Breast epithelium (tissue), 4 donors: ENCODE results near the gene BNC2. TPM values are rescaled to one million over a fixed set of nuclear protein-coding genes. Genes with fewer than 3 reads are reported as not detected.

Source experiments
- DNase-seq, 2 donors: peaks; one replicate each; pipeline ENCODE4 v3.0.0-alpha.2; 2019; ENCODE audit warnings: low spot score in 2 of 2
- H3K27ac ChIP-seq, 2 donors: fragments of 200-600 bp; sonication (generic) in 1 of 2; one replicate each; pipeline ENCODE4 v1.5.1; 2016 to 2019; ENCODE audit warnings: mild to moderate bottlenecking in 1 of 2
- H3K27me3 ChIP-seq, 2 donors: fragments of 200-600 bp; sonication (generic) in 1 of 2; one replicate each; pipeline versions ENCODE4 v1.5.1 to v1.6.0; 2017 to 2019; ENCODE audit warnings: control low read depth in 1 of 2, mild to moderate bottlenecking in 1 of 2
- H3K36me3 ChIP-seq: fragments of 200-600 bp; one replicate; pipeline ENCODE4 v1.5.1; 2019
- H3K4me1 ChIP-seq, 2 donors: fragments of 200-600 bp; sonication (generic); one replicate each; pipeline ENCODE4 v1.5.1; 2016 to 2019; ENCODE audit warnings: control low read depth in 1 of 2
- H3K4me3 ChIP-seq, 3 donors: fragments of 200-600 bp; sonication (generic); 1 replicate in 2 of 3; 2 replicates in 1 of 3; pipeline ENCODE4 v1.5.1; 2016 to 2019; ENCODE audit warnings: mild to moderate bottlenecking in 3 of 3, moderate library complexity in 2 of 3
- H3K9me3 ChIP-seq, 2 donors: fragments of 200-600 bp; sonication (generic) in 1 of 2; one replicate each; pipeline ENCODE4 v1.5.1; 2016 to 2019; ENCODE audit warnings: control low read depth in 1 of 2
- POLR2A ChIP-seq: fragments of 450-650 bp; IDR thresholded peaks from one replicate; pipeline ENCODE4 v1.6.1; 2016; ENCODE audit warnings: antibody characterized with exemption, mild to moderate bottlenecking, moderate library complexity
- POLR2AphosphoS5 ChIP-seq, 3 donors: sonication (generic); formaldehyde crosslinking; IDR thresholded peaks; one replicate each; pipeline ENCODE4 v1.6.1; 2017; ENCODE audit warnings: antibody characterized with exemption in 3 of 3
- intact Hi-C: fragments of 100-400 bp; cut with DNase I; formaldehyde crosslinking; loops from one replicate; pipeline ENCODE4 v1.15.1; 2023; ENCODE audit warnings: low total_unique reads
- total RNA-seq, 3 donors: library from RNA; depleted of rRNA; stranded (reverse); fragments of >200 nt; gene quantifications; one replicate each; pipeline ENCODE4 v1.1.0, GENCODE V29; 2016
- TF ChIP-seq, protein P1 (sequence below), 3 donors: fragments of 450-650 bp; IDR thresholded peaks; one replicate each; pipeline ENCODE4 v1.5.1; 2016 to 2017; ENCODE audit warnings: antibody characterized with exemption in 3 of 3, mild to moderate bottlenecking in 3 of 3, moderate library complexity in 3 of 3

The BNC2 gene
- total RNA-seq, 3 donors from 2014 or later, result 15.8 to 21.1 (median 17.0) TPM

DNA sequence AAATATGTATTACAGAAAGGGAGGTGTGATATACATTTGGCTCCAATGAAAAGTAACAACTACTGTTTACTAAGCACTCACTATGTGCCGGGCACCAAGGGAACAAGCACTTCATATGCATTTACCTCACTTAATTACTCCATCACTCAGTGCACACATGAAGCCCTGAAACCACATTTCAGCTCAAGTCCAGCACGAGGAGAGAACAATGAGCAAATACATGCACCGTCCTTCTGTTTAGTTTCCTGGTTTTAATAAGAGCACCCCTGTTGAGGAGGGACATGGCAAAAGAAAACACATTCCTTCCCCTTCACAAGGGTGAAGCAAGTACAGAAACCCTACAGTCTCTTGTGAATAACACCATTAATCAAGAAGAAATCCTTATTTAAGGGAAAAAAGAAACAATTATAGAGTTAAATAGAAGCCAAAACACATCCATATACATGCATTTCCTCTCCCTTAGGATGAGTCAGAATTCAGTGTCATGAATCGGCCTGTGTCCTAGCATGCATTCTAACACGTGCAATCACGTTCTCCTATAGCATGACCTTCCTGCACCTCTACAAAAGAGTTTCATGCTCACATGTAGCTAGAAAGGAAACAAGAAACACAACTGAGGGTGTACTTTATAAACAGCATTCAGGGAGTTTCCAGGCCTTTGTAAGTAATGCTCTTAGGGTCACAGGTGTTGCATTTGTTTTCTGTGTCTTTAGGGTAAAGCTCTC, 411.6 kb downstream of the BNC2 start:
- Histone ChIP-seq H3K4me3 (no peak overlapping the region), H3K36me3 (no peaks in the 10 kb centered on the region), H3K9me3 (no peaks in the 10 kb centered on the region), H3K27ac (no peak overlapping the region), H3K27me3 (no peaks in the 10 kb centered on the region), H3K4me1 (no peaks in the 10 kb centered on the region)
- intact Hi-C loops, result no loop called here
- TF ChIP-seq POLR2AphosphoS5 (IDR thresholded peaks at IDR 0.05) (no peak), POLR2A (no peak)
- TF ChIP-seq, protein P1, sequence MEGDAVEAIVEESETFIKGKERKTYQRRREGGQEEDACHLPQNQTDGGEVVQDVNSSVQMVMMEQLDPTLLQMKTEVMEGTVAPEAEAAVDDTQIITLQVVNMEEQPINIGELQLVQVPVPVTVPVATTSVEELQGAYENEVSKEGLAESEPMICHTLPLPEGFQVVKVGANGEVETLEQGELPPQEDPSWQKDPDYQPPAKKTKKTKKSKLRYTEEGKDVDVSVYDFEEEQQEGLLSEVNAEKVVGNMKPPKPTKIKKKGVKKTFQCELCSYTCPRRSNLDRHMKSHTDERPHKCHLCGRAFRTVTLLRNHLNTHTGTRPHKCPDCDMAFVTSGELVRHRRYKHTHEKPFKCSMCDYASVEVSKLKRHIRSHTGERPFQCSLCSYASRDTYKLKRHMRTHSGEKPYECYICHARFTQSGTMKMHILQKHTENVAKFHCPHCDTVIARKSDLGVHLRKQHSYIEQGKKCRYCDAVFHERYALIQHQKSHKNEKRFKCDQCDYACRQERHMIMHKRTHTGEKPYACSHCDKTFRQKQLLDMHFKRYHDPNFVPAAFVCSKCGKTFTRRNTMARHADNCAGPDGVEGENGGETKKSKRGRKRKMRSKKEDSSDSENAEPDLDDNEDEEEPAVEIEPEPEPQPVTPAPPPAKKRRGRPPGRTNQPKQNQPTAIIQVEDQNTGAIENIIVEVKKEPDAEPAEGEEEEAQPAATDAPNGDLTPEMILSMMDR (IDR thresholded peaks at IDR 0.05), result no peak
- no peak for DNase-seq

DNA sequence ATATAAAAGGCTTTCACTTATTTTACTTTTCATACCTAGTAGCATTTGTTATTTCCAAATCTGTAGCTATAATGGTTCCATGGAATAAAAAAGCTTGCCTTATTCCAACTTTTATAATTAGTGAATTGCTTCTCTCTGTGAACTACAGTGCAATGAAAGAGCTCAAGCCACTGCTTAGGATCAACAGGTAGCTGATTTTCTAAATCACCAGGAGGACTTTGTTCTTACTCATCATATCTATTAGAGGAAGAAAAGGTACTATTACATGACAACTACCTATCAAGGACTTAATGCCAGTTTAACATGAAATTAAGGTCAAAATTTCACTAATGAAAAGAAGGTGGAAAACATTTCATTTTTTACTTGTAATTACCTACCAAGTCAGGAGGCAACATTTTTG, 414.6 kb downstream of the BNC2 start:
- Histone ChIP-seq H3K27me3 (no peaks in the 10 kb centered on the region), H3K9me3 (no peaks in the 10 kb centered on the region), H3K4me1 (no peaks in the 10 kb centered on the region), H3K4me3 (no peak overlapping the region), H3K27ac (no peak overlapping the region), H3K36me3 (no peaks in the 10 kb centered on the region)
- DNase-seq, result no peak
- no peak for TF ChIP-seq POLR2AphosphoS5 (IDR thresholded peaks at IDR 0.05)
- no peak for TF ChIP-seq POLR2A
- TF ChIP-seq, protein P1 (IDR thresholded peaks at IDR 0.05), result no peak
- intact Hi-C loops, result no loop called here

DNA sequence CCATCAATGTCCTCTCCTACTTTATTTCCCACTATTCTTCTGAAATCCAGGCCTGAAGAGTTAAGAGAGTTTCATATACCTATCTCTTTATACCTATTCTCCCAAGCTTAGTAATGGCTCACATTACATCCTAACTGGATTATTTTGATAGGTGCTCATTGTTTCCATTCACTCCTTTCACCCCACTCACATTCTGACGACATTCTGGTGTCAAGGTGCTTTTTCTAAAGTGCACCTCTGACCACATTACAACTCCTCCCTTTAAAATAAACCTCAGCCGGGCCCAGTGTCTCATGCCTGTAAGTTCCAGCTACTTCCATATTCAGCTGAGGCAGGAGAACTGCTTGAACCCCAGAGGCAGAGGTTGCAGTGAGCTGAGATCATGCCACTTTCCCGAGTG, 417.1 kb downstream of the BNC2 start:
- H3K4me1 ChIP-seq, result no peaks in the 10 kb centered on the region
- H3K27me3 ChIP-seq, result no peaks in the 10 kb centered on the region
- H3K4me3 ChIP-seq, result no peak overlapping the region
- no peaks in the 10 kb centered on the region for H3K36me3 ChIP-seq
- no peak overlapping the region for H3K27ac ChIP-seq
- TF ChIP-seq, protein P1 (IDR thresholded peaks at IDR 0.05), result no peak
- TF ChIP-seq POLR2A (no peak), POLR2AphosphoS5 (IDR thresholded peaks at IDR 0.05) (no peak)
- intact Hi-C loops, result no loop called here
- no peak for DNase-seq
- H3K9me3 ChIP-seq, result no peaks in the 10 kb centered on the region

DNA sequence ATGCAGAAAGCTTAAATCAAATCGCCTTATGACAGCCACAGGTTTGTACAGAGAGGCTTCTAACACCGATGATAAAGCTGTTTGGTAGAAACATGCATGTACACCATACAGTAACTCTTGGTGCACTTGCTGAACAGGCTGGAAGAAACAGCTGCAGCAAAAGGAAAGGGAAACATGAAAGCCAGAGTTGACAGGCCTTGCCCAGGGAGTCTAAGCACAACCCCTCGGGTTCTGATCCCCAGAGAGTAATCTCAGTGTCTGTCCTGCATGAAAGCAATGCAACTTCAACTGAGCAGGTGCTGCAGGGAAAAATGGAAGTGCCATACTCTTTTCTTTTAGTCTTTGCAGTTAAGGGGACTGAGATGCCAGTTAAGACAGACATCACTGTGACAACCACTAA, 419.9 kb downstream of the BNC2 start:
- H3K36me3 ChIP-seq, result no peaks in the 10 kb centered on the region
- no peak overlapping the region for H3K4me3 ChIP-seq
- intact Hi-C loops, result no loop called here
- no peak for DNase-seq
- no peaks in the 10 kb centered on the region for H3K9me3 ChIP-seq
- no peaks in the 10 kb centered on the region for H3K4me1 ChIP-seq
- no peak overlapping the region for H3K27ac ChIP-seq
- TF ChIP-seq POLR2A (no peak), POLR2AphosphoS5 (IDR thresholded peaks at IDR 0.05) (no peak)
- TF ChIP-seq, protein P1 (IDR thresholded peaks at IDR 0.05), result no peak
- no peaks in the 10 kb centered on the region for H3K27me3 ChIP-seq

DNA sequence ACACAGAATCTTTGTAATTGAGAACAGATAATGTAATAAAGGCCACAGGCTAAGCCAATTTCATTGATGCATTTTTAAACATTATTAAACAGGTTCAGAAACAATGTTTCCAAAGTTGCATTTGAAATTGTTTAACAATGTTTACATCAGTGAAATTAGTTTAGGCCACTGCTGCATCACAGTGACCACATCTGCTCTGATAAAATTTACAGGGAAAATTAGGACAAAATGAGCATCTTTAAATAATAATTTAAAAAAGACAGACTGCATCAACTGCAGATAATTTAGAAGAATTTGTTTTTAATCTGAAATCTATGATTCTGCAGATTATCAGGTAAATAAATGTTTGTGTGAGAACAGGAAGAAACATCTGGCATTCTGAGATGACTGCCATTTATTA, 420.4 kb downstream of the BNC2 start:
- Histone ChIP-seq H3K36me3 (no peaks in the 10 kb centered on the region), H3K27me3 (no peaks in the 10 kb centered on the region), H3K4me3 (no peak overlapping the region), H3K4me1 (no peaks in the 10 kb centered on the region), H3K27ac (no peak overlapping the region), H3K9me3 (no peaks in the 10 kb centered on the region)
- intact Hi-C loops, result no loop called here
- DNase-seq, result no peak
- TF ChIP-seq, protein P1 (IDR thresholded peaks at IDR 0.05), result no peak
- TF ChIP-seq POLR2AphosphoS5 (IDR thresholded peaks at IDR 0.05) (no peak), POLR2A (no peak)
